H1 (cell line): ENCODE data around the gene PDXP. TPM values are rescaled to one million over a fixed set of nuclear protein-coding genes. Genes with fewer than 3 reads are reported as not detected.

Experiments
- ASH2L ChIP-seq: fragments of 200-600, 300-600 bp; sonication (generic); IDR thresholded peaks from one replicate; pipeline ENCODE4 v1.7.1; 2017; ENCODE audit warnings: low read length
- BACH1 ChIP-seq: IDR thresholded peaks from 2 replicates; pipeline ENCODE4 v1.6.1; 2012; ENCODE audit warnings: low read length, improper control_type of control experiment
- BRCA1 ChIP-seq: IDR thresholded peaks from 2 replicates; pipeline ENCODE4 v1.6.1; 2012; ENCODE audit warnings: low read depth, low read length, improper control_type of control experiment
- JUND ChIP-seq: IDR thresholded peaks from 2 replicates; pipeline ENCODE4 v1.6.1; 2011; ENCODE audit warnings: mild to moderate bottlenecking, improper control_type of control experiment, low read length
- KDM4A ChIP-seq: IDR thresholded peaks from one replicate; pipeline ENCODE4 v1.7.1; 2012; ENCODE audit warnings: low read depth, mild to moderate bottlenecking, moderate library complexity, low read length, inconsistent platforms; ENCODE audit not compliant: severe bottlenecking
- MAFK ChIP-seq: IDR thresholded peaks from 2 replicates; pipeline ENCODE4 v1.6.1; 2012; ENCODE audit warnings: low read depth, mild to moderate bottlenecking, improper control_type of control experiment, low read length
- polyA plus RNA-seq, 7 experiments: library from polyadenylated mRNA; depleted of rRNA in 3 of 7; stranded (reverse) in 5 of 7; unstranded in 2 of 7; fragments of >200 nt in 5 of 7; fragments of 200-250 nt in 2 of 7; gene quantifications; 1 replicate in 5 of 7; 2 replicates in 1 of 7; 4 replicates in 1 of 7; pipeline versions ENCODE4 v1.2.1 to v1.2.3, GENCODE V29; 2011 to 2013; ENCODE audit warnings: missing spikeins in 2 of 7, mixed read lengths in 2 of 7
- total RNA-seq: library from RNA; stranded (reverse); fragmentation: NEBNext Ultra II Directional; extraction: Animal tissue kit (Norgen Biotek cat#: 25700); gene quantifications from 2 replicates; pipeline ENCODE4 v1.2.1, GENCODE V29; 2021

Gene PDXP
- total and polyA plus RNA-seq, 2 of the 8 experiments (the other 6 are each of a cell fraction or from before 2014, with no cell fraction given), result 36.6 to 67.7 TPM

- TF ChIP-seq KDM4A (no peak), JUND (no peak), MAFK (no peak), BACH1 (no peak), ASH2L (no peak), BRCA1 (no peak)
- TF ChIP-seq, all 59 proteins: peak for 0
Observed at GRCh38 chr22:37610480-37611129, 47.9 kb upstream of the PDXP start (continued).
